Measurements from ENCODE around the gene ADAM12. TPM values are rescaled to one million over a fixed set of nuclear protein-coding genes. Genes with fewer than 3 reads are reported as not detected.

The ADAM12 gene
- total RNA-seq, 1 donor from 2014 or later, result 3.7 TPM

- peak overlapping the region; percentile 63 for H3K27ac ChIP-seq
- no peaks in the 10 kb centered on the region for H3K36me3 ChIP-seq
- DNase-seq (ENCODE audit: extremely low spot score in 2 of 2), result no peak
Measured at GRCh38 chr10:126215746-126216631, 172.3 kb downstream of the ADAM12 start.

GRCh38 chr10:126214679-126215078 lies 173.6 kb downstream of the ADAM12 start:
- TF ChIP-seq POLR2A (IDR thresholded peaks at IDR 0.05) (no peak), CTCF (IDR thresholded peaks at IDR 0.05) (no peak), POLR2AphosphoS5 (IDR thresholded peaks at IDR 0.05; ENCODE audit: insufficient read depth in 1 of 2, low read depth in 1 of 2) (no peak)
- intact Hi-C loops (cut with DNase I), result no loop called here
- no peaks in the 10 kb centered on the region for H3K27me3 ChIP-seq
- H3K4me1 ChIP-seq, result peaks cover 12% of the 10 kb centered on the region
- H3K9me3 ChIP-seq, result no peaks in the 10 kb centered on the region
- H3K4me3 ChIP-seq, result no peak overlapping the region
- DNase-seq (ENCODE audit: extremely low spot score in 2 of 2), result no peak
- H3K27ac ChIP-seq, result peak overlapping the region; percentile 58
- no peaks in the 10 kb centered on the region for H3K36me3 ChIP-seq

More at GRCh38 chr10:126215746-126216631, 172.3 kb downstream of the ADAM12 start:
- Histone ChIP-seq H3K4me1 (peaks cover 12% of the 10 kb centered on the region), H3K4me3 (no peak overlapping the region), H3K27me3 (no peaks in the 10 kb centered on the region), H3K9me3 (no peaks in the 10 kb centered on the region)
- TF ChIP-seq POLR2A (IDR thresholded peaks at IDR 0.05) (no peak), POLR2AphosphoS5 (IDR thresholded peaks at IDR 0.05; ENCODE audit: insufficient read depth in 1 of 2, low read depth in 1 of 2) (no peak), CTCF (IDR thresholded peaks at IDR 0.05) (no peak)
- intact Hi-C loops (cut with DNase I), result no loop called here

- TF ChIP-seq POLR2AphosphoS5 (IDR thresholded peaks at IDR 0.05; ENCODE audit: insufficient read depth in 1 of 2, low read depth in 1 of 2) (no peak), POLR2A (IDR thresholded peaks at IDR 0.05) (no peak), CTCF (IDR thresholded peaks at IDR 0.05) (no peak)
- H3K36me3 ChIP-seq, result no peaks in the 10 kb centered on the region
- no peak for DNase-seq (ENCODE audit: extremely low spot score in 2 of 2)
- H3K27me3 ChIP-seq, result no peaks in the 10 kb centered on the region
- no peak overlapping the region for H3K27ac ChIP-seq
- peaks cover 12% of the 10 kb centered on the region for H3K4me1 ChIP-seq
- intact Hi-C loops (cut with DNase I), result no loop called here
- no peaks in the 10 kb centered on the region for H3K9me3 ChIP-seq
- no peak overlapping the region for H3K4me3 ChIP-seq
Measured at GRCh38 chr10:126214021-126214420, 174.3 kb downstream of the ADAM12 start.

- H3K27me3 ChIP-seq, result no peaks in the 10 kb centered on the region
- H3K4me1 ChIP-seq, result peaks cover 18% of the 10 kb centered on the region
- no peaks in the 10 kb centered on the region for H3K9me3 ChIP-seq
- TF ChIP-seq POLR2AphosphoS5 (IDR thresholded peaks at IDR 0.05; ENCODE audit: insufficient read depth in 1 of 2, low read depth in 1 of 2) (no peak), POLR2A (IDR thresholded peaks at IDR 0.05) (no peak), CTCF (IDR thresholded peaks at IDR 0.05) (no peak)
- intact Hi-C loops (cut with DNase I), result no loop called here
- DNase-seq (ENCODE audit: extremely low spot score in 2 of 2), result no peak
- H3K4me3 ChIP-seq, result no peak overlapping the region
- H3K27ac ChIP-seq, result no peak overlapping the region
- no peaks in the 10 kb centered on the region for H3K36me3 ChIP-seq
Measured at GRCh38 chr10:126212738-126213137, 175.5 kb downstream of the ADAM12 start.

GRCh38 chr10:126210051-126210651 lies 178.1 kb downstream of the ADAM12 start:
- Histone ChIP-seq H3K4me3 (no peak overlapping the region), H3K4me1 (peaks cover 11% of the 10 kb centered on the region), H3K27ac (no peak overlapping the region), H3K27me3 (no peaks in the 10 kb centered on the region), H3K36me3 (no peaks in the 10 kb centered on the region), H3K9me3 (no peaks in the 10 kb centered on the region)
- TF ChIP-seq POLR2A (IDR thresholded peaks at IDR 0.05), result no peak
- no peak for TF ChIP-seq POLR2AphosphoS5 (IDR thresholded peaks at IDR 0.05; ENCODE audit: insufficient read depth in 1 of 2, low read depth in 1 of 2)
- no peak for TF ChIP-seq CTCF (IDR thresholded peaks at IDR 0.05)
- no peak for DNase-seq (ENCODE audit: extremely low spot score in 2 of 2)
- intact Hi-C loops (cut with DNase I), result no loop called here
